NCI-H2107 treated with DMSO at 0.1 percent for 48 hours (cell line): Measurements from ENCODE around the gene SERPINH1.

ENCODE experiments used
- DNase-seq: peaks from one replicate; lab custom pipeline; 2025; ENCODE audit not compliant: unreplicated experiment; lab: John Stamatoyannopoulos, UW

SERPINH1 gene

DNA sequence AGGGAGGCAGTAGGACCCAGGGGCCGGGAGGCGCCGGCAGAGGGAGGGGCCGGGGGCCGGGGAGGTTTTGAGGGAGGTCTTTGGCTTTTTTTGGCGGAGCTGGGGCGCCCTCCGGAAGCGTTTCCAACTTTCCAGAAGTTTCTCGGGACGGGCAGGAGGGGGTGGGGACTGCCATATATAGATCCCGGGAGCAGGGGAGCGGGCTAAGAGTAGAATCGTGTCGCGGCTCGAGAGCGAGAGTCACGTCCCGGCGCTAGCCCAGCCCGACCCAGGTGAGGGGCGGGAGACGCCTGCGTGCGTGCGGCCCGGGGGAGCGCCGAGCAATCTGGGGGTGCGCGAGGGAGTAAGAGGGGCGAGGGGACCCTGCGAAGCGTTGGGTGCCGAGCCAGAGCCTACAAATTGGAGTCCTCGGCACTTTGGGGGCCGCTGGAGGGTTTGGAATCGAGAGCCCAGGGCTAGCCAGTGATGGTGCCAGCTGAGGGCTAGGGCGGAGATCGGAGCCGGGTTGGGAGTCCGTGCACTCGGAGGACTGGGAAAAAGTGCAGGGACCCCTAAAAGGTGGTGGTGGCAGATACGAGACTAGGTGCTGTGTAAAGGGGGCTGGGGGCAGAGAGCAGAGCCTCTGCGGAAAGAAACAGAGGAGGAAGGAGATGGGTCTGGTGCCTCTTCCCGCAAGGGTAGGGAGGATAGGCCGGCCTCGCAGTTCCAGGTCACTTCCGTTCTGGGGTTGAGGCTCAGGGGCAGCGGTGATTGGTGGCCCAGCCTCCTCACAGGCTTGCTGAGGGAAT lies at the start of gene SERPINH1:
Gene SERPINH1, plus strand, starts transcription at position 206 of the 788 bp plus-strand sequence. CDS start 4,097 bp downstream, outside the sequence.
- DNase-seq, result peak; percentile 56

DNA sequence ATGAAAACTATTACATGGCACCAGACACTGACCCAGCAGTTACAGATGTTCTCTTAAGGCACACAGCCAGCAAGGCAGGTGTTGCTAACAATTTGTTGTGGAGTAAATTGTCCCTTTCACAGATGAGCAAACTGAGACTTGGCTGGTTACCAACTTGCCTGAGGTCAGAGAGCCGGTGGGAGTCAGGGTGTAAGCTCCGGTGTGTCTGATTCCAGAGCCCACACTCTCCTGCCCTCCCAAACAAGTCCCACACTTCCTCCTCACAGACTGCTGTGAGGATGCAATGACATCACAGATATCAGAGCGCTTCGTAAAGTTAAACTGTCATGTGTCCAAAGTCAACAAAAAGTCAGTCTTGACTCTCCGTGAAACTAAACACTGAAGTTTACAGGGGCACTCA lies 48.8 kb upstream of the SERPINH1 start:
- DNase-seq, result no peak

DNA sequence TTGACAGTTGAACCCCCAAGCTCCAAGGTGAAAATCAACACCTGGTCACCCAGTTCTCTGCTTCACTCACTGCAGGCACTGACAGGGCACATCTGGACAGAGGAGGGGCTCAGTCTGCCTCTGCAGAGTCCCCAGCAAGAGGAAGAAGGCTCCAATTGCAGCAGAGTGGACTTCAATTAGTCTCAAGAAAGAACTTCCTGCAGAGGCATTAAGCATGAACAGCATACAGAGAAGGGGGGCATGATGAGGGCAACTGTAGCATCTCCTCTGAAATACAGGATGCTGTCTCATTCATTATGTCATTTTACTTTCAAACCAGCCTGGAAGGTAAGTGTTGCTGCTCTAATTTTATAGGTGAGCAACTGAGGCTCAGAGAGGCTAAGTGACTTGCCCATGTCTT lies 47.5 kb upstream of the SERPINH1 start:
- DNase-seq, result no peak

DNA sequence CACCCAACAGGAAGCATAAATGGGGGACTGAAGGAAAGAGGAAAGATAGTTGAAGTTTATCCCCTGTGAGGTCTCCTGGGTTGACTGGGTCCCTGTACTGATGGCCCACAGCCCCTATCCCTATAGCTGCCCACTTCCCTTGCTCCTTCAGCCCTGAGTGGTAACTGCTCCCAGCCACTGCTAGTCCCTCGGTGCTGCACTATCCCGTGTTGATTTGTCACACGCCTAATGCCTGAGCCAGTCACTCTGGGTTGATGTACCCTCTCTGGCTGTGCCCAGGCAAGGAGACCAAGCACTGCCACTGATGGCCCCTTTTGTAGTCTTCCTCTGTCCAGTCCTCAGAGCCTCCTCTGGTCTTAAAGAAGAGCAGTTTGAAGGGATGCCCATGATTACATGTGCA lies 45.9 kb upstream of the SERPINH1 start:
- no peak for DNase-seq

DNA sequence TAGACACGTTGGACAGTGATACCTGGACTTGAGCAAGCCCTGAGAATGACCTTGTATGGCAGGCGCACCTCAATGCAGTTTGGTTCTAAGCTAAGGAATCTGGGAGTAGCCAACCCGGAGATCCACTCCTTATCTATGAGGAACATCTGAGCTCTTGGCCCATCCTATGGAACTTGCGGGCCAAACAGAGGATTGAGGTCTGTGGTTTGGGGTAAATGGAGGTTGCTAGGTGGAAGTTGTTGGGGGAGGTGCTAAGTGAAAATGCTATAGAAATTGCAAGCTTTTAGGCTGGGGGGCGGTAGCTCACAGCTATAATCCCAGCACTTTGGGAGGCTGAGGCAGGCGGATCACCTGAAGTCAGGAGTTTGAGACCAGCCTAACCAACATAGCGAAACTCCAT lies 45.2 kb upstream of the SERPINH1 start:
- DNase-seq, result no peak

DNA sequence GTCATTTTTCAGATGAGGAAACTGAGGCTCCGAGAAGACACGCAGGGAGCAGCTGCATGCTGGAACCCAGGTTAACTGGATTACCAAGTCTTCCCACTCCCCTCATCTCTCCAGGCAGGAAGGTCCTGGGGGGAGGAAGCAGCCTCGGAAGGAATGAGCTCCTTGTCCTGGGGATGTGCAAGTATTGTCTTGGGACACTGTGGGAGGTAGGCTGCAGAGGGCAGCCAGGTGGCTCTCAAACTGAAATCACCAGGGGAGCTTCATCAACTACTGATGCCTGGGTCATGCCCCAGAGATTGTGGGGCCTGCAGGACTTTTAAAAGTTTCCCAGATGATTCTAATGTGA lies 43.9 kb upstream of the SERPINH1 start:
- DNase-seq, result no peak

DNA sequence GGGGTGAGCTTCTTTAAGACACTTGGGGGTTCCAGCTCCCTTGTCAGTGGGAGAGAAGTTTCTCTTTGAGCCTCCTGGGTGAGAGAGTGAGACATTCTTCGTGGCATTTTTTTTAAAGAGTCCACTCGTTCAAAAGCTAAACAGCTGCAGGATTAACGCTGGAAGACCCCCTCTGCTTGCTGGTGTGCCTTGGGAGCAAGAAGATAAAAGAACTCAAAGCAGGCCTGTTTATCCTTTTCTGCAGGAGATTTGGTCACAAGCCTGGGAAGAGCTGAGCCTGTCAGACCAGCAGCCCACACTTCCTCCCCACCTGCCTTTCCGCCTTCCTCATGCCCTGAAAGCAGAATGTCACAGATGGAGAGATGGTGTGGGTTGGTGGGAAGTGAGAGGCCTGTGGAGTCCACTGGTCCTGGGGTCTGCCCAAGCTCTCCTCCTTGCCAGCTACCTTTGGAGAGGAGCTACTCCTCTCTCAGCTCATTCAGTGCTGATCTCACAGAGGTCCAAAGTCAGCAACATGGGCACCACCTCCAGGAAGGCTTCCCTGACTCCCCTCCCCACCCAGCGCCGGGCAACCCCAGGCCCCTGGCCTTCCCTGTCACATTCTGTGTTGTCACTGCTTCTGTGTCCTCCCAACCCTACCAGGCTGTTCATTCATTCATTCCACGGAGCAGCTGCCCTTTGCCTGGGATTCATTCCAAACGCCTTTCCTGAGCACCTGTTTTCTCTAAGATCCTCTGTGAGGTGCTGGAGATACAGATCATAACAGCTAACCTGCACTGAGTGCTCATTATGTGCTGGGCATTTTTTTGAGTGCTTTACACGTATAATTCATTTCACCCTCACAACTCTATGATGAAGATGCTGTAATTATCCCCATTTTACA lies 43.0 kb upstream of the SERPINH1 start:
- DNase-seq, result no peak

DNA sequence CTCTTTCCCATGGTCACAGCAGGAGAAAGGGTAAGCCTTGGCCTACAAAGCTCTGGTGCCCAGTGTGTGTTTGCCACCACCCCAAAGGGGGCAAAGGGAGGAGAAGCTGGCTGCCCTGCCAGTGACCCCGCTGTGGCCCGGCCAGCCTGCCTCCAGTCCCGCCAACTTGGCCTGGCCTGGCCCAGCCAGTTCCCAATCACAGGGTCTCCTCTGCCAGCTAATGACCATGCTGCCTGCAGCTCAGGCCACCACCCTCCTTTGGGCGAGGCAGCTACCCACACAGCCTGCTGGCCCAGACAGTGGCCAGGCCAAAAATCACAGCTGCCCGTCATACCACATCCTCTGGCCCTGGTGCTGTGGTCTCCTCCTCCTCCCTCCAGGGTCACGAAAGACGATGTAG lies 41.4 kb upstream of the SERPINH1 start:
- DNase-seq, result no peak

DNA sequence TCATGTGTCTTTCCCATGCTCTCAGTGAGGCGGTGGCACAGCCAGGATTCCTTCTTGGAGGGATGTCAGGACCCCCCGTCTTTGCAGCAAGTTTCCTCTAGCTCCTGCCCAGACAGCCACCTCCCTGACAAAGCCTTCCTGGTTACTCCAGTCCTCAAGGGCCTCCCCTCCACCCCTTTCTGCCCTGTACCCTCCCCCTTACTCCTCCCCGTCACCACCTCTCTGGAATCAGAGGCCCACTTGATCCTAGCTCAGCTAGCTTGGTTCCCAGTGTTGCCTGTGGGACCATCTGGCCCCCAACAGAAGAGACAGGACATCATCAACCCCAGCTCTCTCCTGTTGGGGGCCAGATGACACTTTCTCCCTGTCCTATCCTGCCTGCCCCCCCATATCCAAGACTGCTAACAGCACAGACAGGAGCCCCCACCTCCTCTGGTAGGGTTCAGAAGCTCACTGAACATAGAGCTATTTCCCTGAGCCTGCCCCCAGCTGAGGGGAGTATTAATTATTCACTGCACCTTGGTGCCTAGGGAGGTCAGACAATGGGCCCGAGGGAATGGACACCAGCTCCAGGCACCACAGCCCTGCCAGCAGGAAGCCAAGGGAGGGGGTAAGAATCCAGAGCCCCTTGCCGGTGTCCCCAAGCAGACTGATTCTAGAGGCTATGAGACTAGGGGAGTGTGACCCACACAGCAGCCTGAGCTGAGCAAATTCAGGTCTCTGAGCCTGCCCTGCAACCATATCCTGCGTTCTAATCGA lies 39.6 kb upstream of the SERPINH1 start:
- DNase-seq, result no peak

DNA sequence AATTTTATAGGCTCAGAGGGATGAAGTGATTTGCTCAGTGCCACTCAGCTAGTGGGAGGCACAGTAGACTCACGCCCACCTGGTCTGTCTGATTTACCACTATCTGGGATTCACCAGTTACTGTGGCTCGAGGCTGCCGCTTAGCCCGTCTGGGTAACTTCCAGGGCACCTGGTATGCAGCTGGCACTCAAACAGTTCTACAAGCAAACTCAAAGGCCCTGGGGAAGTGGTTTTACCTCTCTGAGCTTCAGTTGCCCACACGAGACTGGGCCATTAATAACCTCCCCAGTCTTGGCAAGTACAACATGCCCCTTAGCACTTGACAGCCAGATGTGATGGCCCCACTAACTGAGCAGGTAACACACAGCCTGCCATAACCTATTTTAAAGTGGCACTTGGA lies 38.9 kb upstream of the SERPINH1 start:
- no peak for DNase-seq

DNA sequence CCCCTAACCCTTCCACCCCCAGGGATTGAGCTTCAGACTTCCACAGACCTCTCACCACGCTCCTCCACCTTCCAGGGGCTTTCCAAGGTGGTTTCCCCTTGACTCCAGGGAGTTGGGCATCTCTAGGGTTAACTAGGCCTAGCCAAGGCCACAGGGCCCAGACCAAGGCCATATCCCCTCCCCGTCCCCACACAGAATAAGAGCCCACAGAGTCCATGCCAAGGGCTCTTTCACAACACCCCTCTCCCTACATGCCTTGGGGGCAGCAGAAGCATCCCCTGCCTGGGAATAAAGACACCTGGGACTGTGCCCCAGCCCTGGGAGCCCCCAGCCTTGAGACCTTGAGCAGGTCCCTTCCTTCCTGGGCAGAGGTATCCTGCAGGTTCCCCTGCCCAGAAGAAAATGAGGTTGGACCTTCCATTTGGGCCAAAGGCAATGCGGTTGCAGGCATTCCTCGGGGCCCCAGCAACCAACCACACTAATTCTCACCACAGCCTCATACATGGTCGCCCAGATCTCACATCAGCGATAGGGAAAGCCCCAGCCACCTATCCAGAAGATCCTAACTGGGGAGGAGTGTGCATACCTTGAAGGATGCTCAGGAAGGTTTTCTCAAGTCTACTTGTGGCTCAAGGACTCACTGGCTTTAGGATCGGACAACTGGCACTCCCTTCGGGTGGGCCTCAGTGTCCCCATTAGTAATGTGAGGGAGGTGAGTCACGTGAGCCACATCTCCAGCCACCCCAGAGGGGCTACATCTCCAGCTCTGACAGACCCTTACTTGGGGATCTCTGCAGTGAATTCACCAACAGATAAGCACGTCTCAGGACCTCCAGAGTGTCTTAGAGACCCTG lies 38.0 kb upstream of the SERPINH1 start:
- DNase-seq, result no peak

DNA sequence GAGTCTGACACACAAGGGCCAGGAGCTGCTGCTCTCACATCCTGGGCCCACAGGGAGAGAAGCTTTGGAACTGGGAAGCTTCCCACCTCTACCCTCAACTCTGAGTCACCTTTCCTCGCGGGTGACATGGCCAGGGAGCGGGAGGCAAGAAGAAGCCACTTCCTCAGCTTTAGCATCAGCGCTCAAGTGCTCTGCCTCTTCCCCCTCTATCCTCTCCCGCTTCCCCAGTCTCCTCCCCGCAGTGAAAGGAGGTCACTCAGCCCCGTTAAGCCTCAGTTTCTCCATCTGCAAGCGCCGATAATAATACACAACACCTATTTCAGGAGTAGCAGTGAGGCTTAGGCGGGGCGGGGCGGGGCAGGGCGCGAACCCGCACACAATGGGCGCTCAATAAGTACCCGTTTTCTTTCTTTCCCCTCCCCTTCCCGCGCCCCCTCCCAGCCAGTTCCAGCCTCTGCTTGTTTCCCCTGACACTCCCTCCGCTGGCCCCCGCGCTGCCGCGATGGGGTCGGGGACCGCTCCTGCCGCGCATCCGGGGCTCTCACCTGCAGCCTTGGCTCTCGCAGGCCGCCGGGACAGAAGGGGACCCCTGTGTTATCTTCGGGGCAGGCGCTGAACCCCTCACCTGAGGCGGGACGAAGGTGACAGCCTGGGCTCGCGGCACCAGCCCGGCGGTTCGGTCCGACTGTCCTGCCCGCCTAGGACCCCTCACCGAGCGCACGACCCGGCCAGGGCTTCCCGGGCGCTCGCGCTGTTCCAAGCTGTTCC lies 37.2 kb upstream of the SERPINH1 start:
- DNase-seq, result no peak

DNA sequence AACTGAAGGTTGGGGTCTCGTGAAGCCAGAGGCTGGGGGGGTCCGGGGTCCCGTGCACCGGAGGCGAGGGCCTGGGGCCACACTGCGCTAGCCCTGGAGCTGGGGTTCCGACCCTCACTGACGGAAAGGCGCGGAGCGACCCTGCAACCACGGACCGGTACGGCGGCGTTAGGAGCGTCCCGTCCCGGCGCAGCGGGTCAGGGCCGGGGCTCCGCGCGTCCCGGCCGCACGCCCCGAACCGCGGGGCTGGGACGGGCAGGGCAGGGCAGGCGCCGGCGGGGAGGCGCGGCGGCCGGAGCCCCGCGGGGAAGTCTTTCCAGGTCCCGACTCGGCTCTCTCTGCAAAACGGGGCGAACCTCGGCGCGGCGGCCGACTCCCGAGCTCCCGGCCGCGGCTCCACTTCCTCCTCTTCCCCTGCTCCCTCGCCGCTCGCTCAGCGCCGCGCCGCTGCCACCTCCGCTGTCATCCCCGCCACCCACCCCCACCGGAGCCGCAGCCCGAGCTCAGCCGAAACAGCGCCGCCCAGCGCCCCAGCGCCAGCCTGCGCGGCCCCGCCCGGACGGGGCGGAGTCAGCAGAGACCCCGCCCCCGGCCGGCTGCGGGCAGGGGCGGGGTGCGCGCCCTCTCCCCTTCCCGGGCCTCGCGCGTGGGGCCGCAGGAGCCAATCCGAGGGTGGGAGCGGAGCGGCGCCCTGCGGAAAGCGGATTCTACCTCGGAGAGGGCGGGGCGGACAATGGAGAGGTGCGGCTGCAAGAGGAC lies 36.4 kb upstream of the SERPINH1 start, which contains the start of gene GDPD5:
Gene GDPD5, minus strand, starts transcription at position 509 of the 759 bp plus-strand sequence. CDS start 48,206 bp downstream, outside the sequence.
- DNase-seq, result peak; percentile 75

DNA sequence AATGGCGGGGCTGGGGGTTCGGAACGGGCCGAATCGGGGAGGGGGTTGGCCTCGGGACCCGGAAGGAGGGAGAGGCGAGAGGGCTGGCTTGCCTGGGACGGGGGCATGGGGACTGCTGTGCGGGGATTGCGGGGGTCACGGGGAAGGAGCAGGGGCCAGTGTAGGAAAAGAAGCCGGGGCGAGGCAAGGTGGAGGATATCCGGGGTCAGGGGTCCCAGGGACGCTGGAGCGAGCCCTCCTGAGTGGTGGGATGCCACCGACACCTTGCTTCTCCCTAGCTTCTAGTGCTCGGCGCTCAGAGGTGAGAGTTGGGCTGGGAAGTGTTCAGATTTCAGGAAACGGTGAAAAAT lies 35.9 kb upstream of the SERPINH1 start:
- no peak for DNase-seq

DNA sequence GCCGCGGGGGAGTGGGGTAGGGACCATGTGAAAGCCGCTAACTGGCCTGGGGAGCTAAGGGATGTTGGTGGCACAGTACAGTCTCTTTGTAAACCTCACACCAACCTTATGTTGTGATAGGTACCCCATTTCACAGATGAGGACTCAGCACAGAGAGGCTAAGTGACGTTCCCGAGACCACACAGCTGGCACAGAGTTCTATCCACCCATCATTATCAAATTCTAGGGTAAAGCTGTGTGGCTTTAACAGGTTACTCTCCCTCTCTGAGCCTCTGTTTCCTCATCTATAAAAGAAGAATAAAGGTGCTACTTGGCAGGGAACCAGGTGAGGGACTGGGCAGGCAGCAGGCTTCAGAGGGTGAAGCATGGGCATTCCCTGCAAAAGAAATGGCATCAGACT lies 34.9 kb upstream of the SERPINH1 start:
- no peak for DNase-seq

DNA sequence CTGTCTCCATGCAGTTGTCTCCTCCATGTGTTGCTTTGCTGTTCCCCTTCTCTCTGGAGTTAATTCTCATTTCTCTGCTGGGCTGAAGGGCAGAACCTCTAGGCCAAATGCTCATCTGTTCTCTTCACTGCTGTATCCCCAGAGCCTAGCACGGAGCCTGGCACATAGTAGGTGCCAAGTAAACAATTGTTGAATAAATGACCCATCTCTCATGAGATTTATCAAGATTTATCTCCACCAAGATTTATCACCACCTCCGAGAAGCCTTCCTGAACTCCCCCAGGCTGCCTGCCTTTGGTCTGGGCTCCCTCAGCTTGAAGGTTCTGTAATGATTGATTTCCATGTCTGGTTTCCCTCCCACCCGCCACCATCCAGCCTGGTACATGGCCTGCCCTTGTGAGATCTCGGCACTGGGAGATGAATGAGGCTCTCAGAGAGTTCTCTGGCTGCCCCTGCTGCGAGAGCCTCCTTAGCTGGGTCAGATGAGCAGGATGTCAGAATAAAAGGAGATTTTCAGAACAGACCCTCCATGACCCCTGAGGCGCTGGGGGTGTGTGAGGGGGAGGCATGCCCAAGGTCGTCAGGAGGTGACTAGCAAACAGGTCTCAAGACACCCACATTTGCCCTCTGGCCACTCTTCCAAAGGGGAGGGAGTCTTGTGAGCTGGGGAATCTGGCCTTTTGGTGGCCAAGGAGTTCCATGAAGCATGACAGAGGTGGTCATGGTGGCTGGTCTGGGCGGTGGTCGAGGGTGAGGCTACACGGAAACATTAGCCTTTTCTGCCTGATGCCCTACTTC lies 33.9 kb upstream of the SERPINH1 start:
- DNase-seq, result no peak

DNA sequence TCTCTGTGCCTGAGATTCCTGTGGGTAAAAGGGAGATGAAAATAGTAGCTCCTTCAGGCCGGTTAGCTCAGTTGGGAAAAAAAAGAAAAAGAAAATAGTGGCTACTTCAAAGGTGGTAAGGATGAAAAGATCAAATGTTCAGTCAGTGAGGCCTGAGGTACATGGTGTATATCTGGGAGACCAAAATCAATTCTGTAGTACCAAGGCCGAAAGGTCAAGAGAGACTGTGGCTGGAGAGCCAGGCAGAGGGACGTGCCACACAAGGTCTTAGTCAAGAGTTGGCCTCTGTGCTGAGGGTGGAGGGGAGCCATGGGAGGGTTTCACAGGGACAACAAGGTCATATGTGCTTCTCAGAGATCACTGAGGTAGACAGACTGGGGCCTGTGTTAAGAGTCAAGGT lies 31.5 kb upstream of the SERPINH1 start:
- no peak for DNase-seq

DNA sequence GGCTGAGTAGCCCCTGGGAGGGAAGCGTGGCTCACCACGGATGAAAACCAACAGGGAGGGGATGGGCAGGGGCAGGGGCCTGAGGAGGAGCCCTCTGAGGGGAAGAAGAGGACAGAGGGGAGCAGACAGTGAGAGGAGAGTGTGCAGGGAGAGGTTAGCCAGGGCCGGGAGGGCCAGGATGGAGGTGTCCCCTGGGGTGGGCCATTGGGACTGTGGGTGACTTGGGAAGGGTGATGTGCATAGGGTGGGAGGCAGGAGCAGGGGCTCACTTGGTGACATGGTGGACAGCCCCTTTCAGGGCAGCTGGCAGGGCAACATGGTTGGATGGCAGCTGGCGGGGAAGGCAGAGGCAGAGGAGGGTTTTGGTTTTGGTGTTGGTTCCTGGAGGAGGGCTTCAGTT lies 30.7 kb upstream of the SERPINH1 start:
- no peak for DNase-seq
